Pulmonary artery endothelial cell (primary cell): ENCODE measurements around the gene CRB3. TPM values are rescaled to one million over a fixed set of nuclear protein-coding genes. Genes with fewer than 3 reads are reported as not detected.

ENCODE experiments used
- total RNA-seq: library from RNA; depleted of rRNA; stranded (reverse); fragments of >200 nt; gene quantifications from 2 replicates; pipeline ENCODE4 v1.2.3, GENCODE V29; 2014

Gene CRB3
- total RNA-seq, 1 donor from 2014 or later, result 0.13 TPM

Other genes starting within 250 kb of the CRB3 start
- 6.0 and 7.6 TPM in 2 replicates for gene MLLT1, start 184.3 kb upstream of the CRB3 start, total RNA-seq
- not detected in 2 replicates for gene ACER1, start 130.7 kb upstream of the CRB3 start, total RNA-seq
- gene CLPP, start 102.7 kb upstream of the CRB3 start, total RNA-seq, result 66.8 and 68.6 TPM in 2 replicates
- 15.8 and 26.6 TPM in 2 replicates for gene ALKBH7, start 91.5 kb upstream of the CRB3 start, total RNA-seq
- gene PSPN, start 88.3 kb upstream of the CRB3 start, total RNA-seq, result 0.73 and 1.3 TPM in 2 replicates
- gene GTF2F1, start 71.1 kb upstream of the CRB3 start, total RNA-seq, result 56.8 and 65.9 TPM in 2 replicates
- gene KHSRP, start 39.5 kb upstream of the CRB3 start, total RNA-seq, result 152 and 168 TPM in 2 replicates
- 0.07 TPM in 1 of 2 replicates, not detected in the other for gene SLC25A41, start 30.5 kb upstream of the CRB3 start, total RNA-seq
- gene SLC25A23, start 4.5 kb upstream of the CRB3 start, total RNA-seq, result 24.1 and 32.5 TPM in 2 replicates
- not detected in 2 replicates for gene DENND1C, start 17.5 kb downstream of the CRB3 start, total RNA-seq
- 0.26 TPM in 1 of 2 replicates, not detected in the other for gene TUBB4A, start 38.0 kb downstream of the CRB3 start, total RNA-seq
- 0.40 and 0.53 TPM in 2 replicates for gene TNFSF9, start 66.8 kb downstream of the CRB3 start, total RNA-seq
- gene CD70, start 126.9 kb downstream of the CRB3 start, total RNA-seq, result not detected in 2 replicates
- gene TNFSF14, start 205.9 kb downstream of the CRB3 start, total RNA-seq, result not detected in 2 replicates